Upper lobe of left lung (tissue), 6 donors: ENCODE data around the gene CENPV. TPM values are rescaled to one million over a fixed set of nuclear protein-coding genes. Genes with fewer than 3 reads are reported as not detected.

ENCODE experiments used
- ATAC-seq, 2 donors: fragments of 200-7000 bp; cut with Tn5 transposase; one replicate each; pipeline ENCODE4 v1.9.1; 2022; ENCODE audit warnings: mild to moderate bottlenecking in 2 of 2, moderate library complexity in 2 of 2; ENCODE audit not compliant: low FRiP score in 2 of 2
- DNase-seq, 2 donors: peaks; one replicate each; pipeline ENCODE4 v3.0.0-alpha.2; 2019 to 2020
- H3K27ac ChIP-seq, 4 donors: fragments of 200-600 bp; sonication (generic); one replicate each; pipeline ENCODE4 v1.5.1; 2016 to 2019
- H3K27me3 ChIP-seq, 4 donors: fragments of 200-600 bp; sonication (generic); one replicate each; pipeline ENCODE4 v1.5.1; 2017 to 2019
- H3K36me3 ChIP-seq, 4 donors: fragments of 200-600 bp; sonication (generic); one replicate each; pipeline ENCODE4 v1.5.1; 2016 to 2019
- H3K4me1 ChIP-seq, 4 donors: fragments of 200-600 bp; sonication (generic); one replicate each; pipeline ENCODE4 v1.5.1; 2018 to 2019
- H3K4me3 ChIP-seq, 4 donors: fragments of 200-600 bp; sonication (generic); one replicate each; pipeline ENCODE4 v1.5.1; 2017 to 2019; ENCODE audit warnings: mild to moderate bottlenecking in 2 of 4, moderate library complexity in 1 of 4
- H3K9me3 ChIP-seq, 4 donors: fragments of 200-600 bp; sonication (generic); one replicate each; pipeline ENCODE4 v1.5.1; 2018 to 2019
- CTCF ChIP-seq, 6 experiments: fragments of 450-650 bp in 4 of 6; fragments of 200-600 bp in 2 of 6; sonication (generic) in 2 of 6; IDR thresholded peaks; one replicate each; pipeline ENCODE4 v1.5.1; 2016 to 2019; ENCODE audit warnings: antibody characterized with exemption in 6 of 6
- EP300 ChIP-seq, 4 donors: sonication (generic); formaldehyde crosslinking; IDR thresholded peaks; one replicate each; pipeline ENCODE4 v1.5.1; 2017; ENCODE audit warnings: antibody characterized with exemption in 4 of 4, control low read depth in 2 of 4
- POLR2A ChIP-seq, 4 donors: fragments of 450-650 bp; IDR thresholded peaks; one replicate each; pipeline ENCODE4 v1.5.1; 2016 to 2017; ENCODE audit warnings: antibody characterized with exemption in 4 of 4, mild to moderate bottlenecking in 2 of 4
- POLR2AphosphoS5 ChIP-seq, 2 donors: sonication (generic); formaldehyde crosslinking; IDR thresholded peaks; one replicate each; pipeline ENCODE4 v1.5.1; 2017; ENCODE audit warnings: antibody characterized with exemption in 2 of 2
- WGBS, 2 donors: methylation state at CpG; one replicate each; pipeline ENCODE4 v1.1.5; 2017 to 2018; 5-methylcytosine and 5-hydroxymethylcytosine counted together
- total RNA-seq, 6 donors: library from RNA; depleted of rRNA in 4 of 6; stranded (reverse); fragments of >200 nt in 4 of 6; gene quantifications; one replicate each; pipeline versions ENCODE4 v1.1.0 to v1.2.1, GENCODE V29; 2016 to 2021
- donor health status: DM: no; HTN: no; CAD: no; lungs with moderate emphysema.
- donor health status: DM: no; HTN: yes; CAD: no; lungs with severe emphysema.

The CENPV gene
- total RNA-seq, 6 donors from 2014 or later = 3.4 to 30.4 (median 11.1) TPM

GRCh38 chr17:16343569-16343968 is 9.7 kb downstream of the CENPV start:
- ATAC-seq (no peak), DNase-seq (no peak)
- Histone ChIP-seq H3K9me3 (no peaks in the 10 kb centered on the region), H3K4me3 (no peak overlapping the region), H3K27ac (no peak overlapping the region), H3K36me3 (peaks cover 0 to 21% (median 10%) of the 10 kb centered on the region in 4 donors), H3K27me3 (no peaks in the 10 kb centered on the region), H3K4me1 (no peaks in the 10 kb centered on the region)
- 82 to 93% methylated on average over 3 of the region's 3 CpGs for WGBS, 2 donors
- TF ChIP-seq CTCF (IDR thresholded peaks at IDR 0.05) (no peak), POLR2A (IDR thresholded peaks at IDR 0.05) (no peak), EP300 (IDR thresholded peaks at IDR 0.05) (no peak), POLR2AphosphoS5 (IDR thresholded peaks at IDR 0.05) (no peak)

DNA sequence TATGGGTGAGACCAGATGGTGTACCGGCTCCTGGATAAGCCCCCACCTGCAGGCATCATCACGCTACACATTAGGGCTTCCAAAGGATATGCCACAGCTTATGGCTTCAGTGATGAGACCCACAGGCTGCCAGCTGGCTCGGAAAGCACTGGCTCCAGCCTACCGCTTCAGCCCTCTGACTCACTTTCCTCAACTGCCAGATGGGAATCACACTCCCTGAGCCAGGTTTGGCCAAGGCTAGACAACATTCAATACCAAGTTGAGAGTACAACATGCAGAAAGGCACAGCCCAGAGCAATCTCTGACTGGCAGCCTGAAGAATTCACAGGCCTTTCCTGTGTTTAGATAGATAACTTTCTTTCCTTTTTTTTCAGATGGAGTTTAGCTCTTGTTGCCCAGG is 10.3 kb downstream of the CENPV start:
- 95 to 100% methylated on average over 2 to 4 of the region's 4 CpGs for WGBS, 2 donors
- no peak for DNase-seq
- no peak overlapping the region for H3K27ac ChIP-seq
- no peak overlapping the region for H3K4me3 ChIP-seq
- H3K4me1 ChIP-seq = no peaks in the 10 kb centered on the region
- no peaks in the 10 kb centered on the region for H3K9me3 ChIP-seq
- no peaks in the 10 kb centered on the region for H3K27me3 ChIP-seq
- no peak for ATAC-seq
- peaks cover 0 to 20% (median 9%) of the 10 kb centered on the region in 4 donors for H3K36me3 ChIP-seq
- TF ChIP-seq POLR2A (IDR thresholded peaks at IDR 0.05) = no peak
- TF ChIP-seq CTCF (IDR thresholded peaks at IDR 0.05) = no peak
- no peak for TF ChIP-seq EP300 (IDR thresholded peaks at IDR 0.05)
- TF ChIP-seq POLR2AphosphoS5 (IDR thresholded peaks at IDR 0.05) = no peak

GRCh38 chr17:16339959-16340358 is 13.3 kb downstream of the CENPV start:
- Histone ChIP-seq H3K4me3 (no peak overlapping the region), H3K27ac (no peak overlapping the region), H3K27me3 (no peaks in the 10 kb centered on the region), H3K9me3 (no peaks in the 10 kb centered on the region), H3K36me3 (peaks cover 0 to 20% (median 9%) of the 10 kb centered on the region in 4 donors), H3K4me1 (no peaks in the 10 kb centered on the region)
- no peak for DNase-seq
- ATAC-seq = no peak
- WGBS, 2 donors = 84 to 100% methylated on average over 1 of the region's 1 CpG
- no peak for TF ChIP-seq EP300 (IDR thresholded peaks at IDR 0.05)
- TF ChIP-seq POLR2AphosphoS5 (IDR thresholded peaks at IDR 0.05) = no peak
- no peak for TF ChIP-seq CTCF (IDR thresholded peaks at IDR 0.05)
- no peak for TF ChIP-seq POLR2A (IDR thresholded peaks at IDR 0.05)

DNA sequence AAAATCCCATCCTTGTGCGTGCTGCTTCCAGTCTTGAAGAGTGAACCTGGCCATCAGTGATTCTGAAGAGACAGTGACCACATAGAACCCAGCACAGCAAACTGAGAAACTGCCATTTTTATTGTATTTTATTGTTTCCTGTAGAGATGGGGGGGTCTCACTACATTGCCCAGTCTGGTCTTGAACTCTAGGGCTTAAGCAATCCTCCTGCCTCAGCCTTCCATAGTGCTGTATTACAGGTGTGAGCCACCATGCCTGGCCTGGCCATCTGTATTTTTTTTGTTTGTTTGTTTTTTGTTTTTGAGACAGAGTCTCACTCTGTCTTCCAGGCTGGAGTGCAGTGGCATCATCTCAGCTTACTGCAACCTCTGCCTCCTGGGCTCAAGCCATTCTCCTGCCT is 13.9 kb downstream of the CENPV start:
- H3K27ac ChIP-seq = no peak overlapping the region
- ATAC-seq = no peak
- TF ChIP-seq POLR2AphosphoS5 (IDR thresholded peaks at IDR 0.05) (no peak), CTCF (IDR thresholded peaks at IDR 0.05) (no peak), POLR2A (IDR thresholded peaks at IDR 0.05) (no peak), EP300 (IDR thresholded peaks at IDR 0.05) (no peak)
- peaks cover 0 to 19% (median 9%) of the 10 kb centered on the region in 4 donors for H3K36me3 ChIP-seq
- no peaks in the 10 kb centered on the region for H3K27me3 ChIP-seq
- H3K9me3 ChIP-seq = no peaks in the 10 kb centered on the region
- DNase-seq = no peak
- WGBS, 2 donors = 100% methylated on average over 1 of the region's 1 CpG
- H3K4me3 ChIP-seq = no peak overlapping the region
- no peaks in the 10 kb centered on the region for H3K4me1 ChIP-seq

DNA sequence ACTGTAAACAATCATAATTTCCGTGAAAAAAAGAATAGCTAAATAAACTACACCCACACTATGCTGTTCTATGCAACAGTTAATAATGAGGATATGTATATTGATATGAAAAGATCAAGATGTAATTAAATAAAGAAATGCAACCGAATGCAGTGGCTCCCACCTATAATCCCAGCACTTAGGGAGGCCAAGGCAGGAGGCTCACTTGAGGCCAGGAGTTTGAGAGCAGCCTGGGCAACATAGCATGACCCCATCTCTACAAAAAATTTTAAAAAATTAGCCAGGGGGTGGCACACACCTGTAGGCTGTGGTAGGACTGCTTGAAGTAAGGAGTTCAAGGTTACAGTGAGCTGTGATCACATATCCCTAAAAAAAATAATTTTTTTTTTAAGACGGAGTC is 14.9 kb downstream of the CENPV start:
- no peak overlapping the region for H3K4me3 ChIP-seq
- DNase-seq = no peak
- H3K27me3 ChIP-seq = no peaks in the 10 kb centered on the region
- WGBS, 2 donors = 89 to 96% methylated on average over 3 of the region's 3 CpGs
- no peak overlapping the region for H3K27ac ChIP-seq
- H3K36me3 ChIP-seq = peaks cover 0 to 9% (median 5%) of the 10 kb centered on the region in 4 donors
- no peak for TF ChIP-seq POLR2A (IDR thresholded peaks at IDR 0.05)
- no peak for TF ChIP-seq EP300 (IDR thresholded peaks at IDR 0.05)
- no peak for TF ChIP-seq POLR2AphosphoS5 (IDR thresholded peaks at IDR 0.05)
- no peak for TF ChIP-seq CTCF (IDR thresholded peaks at IDR 0.05)
- H3K4me1 ChIP-seq = no peaks in the 10 kb centered on the region
- no peaks in the 10 kb centered on the region for H3K9me3 ChIP-seq
- ATAC-seq = no peak
